Measurements from ENCODE around the gene GLIPR1L1. TPM values are rescaled to one million over a fixed set of nuclear protein-coding genes. Genes with fewer than 3 reads are reported as not detected.

GLIPR1L1 gene
- total RNA-seq, 1 donor from 2014 or later = not detected

GRCh38 chr12:75350413-75350812 lies 15.9 kb downstream of the GLIPR1L1 start:
- no peak for DNase-seq

DNA sequence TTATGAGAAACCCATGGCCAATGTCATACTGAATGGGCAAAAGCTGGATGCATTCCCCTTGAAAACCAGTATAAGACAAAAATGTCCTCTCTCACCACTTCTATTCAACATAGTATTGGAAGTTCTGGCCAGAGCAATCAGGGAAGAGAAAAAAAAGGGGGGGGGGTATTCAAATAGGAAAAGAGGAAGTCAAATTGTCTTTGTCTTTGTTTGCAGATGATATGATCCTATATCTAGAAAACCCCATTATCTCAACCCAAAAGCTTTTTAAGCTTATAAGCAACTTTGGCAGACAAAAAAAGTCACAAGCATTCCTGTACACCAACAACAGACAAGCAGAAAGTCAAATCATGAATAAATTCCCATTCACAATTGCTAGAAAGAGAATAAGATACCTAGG lies 19.5 kb downstream of the GLIPR1L1 start:
- DNase-seq = no peak

DNA sequence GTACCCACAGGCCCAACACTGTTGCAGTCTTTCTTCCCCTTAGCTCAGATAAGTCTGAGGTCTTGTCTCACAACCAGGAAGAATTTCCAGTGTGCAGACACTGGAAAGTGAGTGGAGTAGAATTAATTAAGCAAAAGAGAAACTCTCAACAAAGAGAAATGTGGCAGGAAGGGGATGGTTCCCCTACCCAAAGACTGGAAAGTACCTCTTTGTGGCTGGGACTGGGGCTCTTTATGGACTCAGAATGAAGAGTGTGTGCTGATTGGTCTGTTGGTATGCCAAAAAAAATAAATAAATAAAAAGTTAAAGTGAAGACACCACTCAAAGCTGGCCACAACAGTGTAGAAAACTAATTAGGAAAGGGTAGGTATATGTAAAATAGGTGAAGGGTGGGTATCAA lies 26.4 kb downstream of the GLIPR1L1 start:
- no peak for DNase-seq

DNA sequence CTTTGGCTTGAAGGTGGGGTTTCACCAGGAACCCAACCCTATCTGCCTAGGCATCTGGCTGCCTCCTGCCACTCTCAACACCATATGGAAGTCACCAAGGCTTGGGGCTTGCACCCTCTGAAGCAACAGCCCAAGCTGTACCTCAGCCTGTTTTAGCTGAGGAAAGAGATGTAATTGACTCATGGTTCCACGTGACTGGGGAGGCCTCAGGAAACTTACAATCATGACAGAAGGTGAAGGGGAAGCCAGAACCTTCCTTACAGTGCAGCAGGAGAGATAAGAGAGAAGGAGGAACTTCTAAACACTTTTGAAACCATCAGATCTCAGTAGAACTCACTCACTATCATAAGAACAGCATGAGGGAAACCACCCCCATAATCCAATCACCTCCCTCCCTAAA lies 26.9 kb downstream of the GLIPR1L1 start:
- no peak for DNase-seq

GRCh38 chr12:75364919-75365318 lies 30.4 kb downstream of the GLIPR1L1 start:
- DNase-seq = no peak

- no peak for DNase-seq
These were observed 32.2 kb downstream of the GLIPR1L1 start for GRCh38 chr12:75366629-75367028.

GRCh38 chr12:75374971-75375370 lies 40.5 kb downstream of the GLIPR1L1 start:
- no peak for DNase-seq

- no peak for DNase-seq
These were observed 43.9 kb downstream of the GLIPR1L1 start for GRCh38 chr12:75378354-75378753.

DNA sequence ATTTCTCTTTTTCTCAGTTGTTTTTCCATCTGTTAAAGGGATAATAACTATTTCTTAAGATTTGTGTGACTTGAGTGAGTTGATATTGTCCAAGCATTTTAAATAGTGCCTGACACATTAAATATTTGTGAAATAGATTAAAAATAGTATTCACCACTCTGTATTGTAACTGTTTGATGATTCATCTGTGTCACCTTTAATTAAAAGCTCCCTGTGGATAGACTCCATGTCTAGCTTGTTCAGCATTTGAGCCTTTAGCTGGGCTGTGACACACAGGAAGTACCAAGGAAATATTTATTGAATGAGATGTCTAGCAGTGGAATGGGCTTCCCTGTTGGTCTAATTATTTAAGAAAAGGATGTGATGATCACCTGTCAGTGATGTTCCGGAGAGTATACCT lies 54.6 kb downstream of the GLIPR1L1 start:
- DNase-seq = no peak

DNA sequence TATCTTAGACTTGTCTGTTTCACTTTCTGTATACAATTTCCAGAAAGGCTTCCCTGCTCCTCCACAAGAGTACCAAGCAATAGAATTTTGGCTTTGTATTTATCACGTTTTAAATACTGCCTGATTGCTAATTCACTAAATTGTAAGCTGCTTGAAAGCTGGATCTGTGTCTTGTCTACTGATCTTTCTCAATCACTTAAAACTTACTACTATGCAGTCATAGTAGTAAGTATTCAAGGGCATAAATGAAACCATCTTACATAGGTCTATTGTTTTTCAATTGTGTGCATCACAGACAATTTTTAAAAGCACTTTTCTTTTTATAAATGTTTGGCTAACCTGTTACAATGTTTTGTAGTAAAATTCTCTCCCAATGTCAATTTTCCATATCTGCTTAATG lies 55.2 kb downstream of the GLIPR1L1 start:
- DNase-seq = no peak

- DNase-seq = no peak
These were observed 55.9 kb downstream of the GLIPR1L1 start for GRCh38 chr12:75390156-75390898.

GRCh38 chr12:75390899-75391538 lies 56.5 kb downstream of the GLIPR1L1 start, which contains the start of gene GLIPR1L2:
Gene GLIPR1L2 (plus strand): TSS chr12:75391089. CDS start chr12:75391117, 28 bp downstream.
- DNase-seq = peak; percentile 96

GRCh38 chr12:75404231-75404630 lies 69.8 kb downstream of the GLIPR1L1 start:
- DNase-seq = no peak

DNA sequence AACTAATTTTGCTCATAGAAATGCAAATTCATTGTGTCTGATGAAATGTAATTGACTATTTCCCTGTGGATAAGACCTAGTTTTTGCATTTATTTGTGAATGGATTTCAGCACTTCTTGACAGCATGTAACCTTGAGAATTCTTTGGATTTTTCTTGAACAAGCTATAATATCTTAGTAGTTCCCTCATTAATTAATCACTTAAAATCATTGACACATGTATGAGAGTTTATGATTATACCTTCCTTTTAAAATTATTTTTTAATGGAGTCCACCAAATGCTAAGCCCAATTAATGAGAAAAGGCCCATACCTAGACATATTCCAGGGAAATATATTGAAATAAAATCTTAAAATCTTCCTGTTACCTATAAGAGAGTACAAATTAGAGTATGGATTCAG lies 73.2 kb downstream of the GLIPR1L1 start:
- no peak for DNase-seq

DNA sequence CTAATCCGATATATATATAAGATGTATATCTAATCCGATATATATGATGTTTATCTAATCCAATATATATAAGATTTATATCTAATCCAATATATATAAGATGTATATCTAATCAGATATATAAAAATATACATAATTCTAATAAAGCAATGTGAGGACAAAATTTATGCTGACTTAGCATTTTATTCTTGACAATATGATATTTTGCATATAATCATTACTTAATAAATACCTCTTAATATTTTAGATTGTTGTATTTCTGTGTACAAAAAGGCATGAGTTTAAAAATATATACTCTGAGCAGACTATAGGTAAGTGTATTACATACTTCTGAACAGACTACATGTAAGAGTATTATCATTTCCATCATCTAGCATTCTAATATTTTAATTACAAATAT lies 75.4 kb downstream of the GLIPR1L1 start:
- no peak for DNase-seq

GRCh38 chr12:75414671-75415070 lies 80.2 kb downstream of the GLIPR1L1 start:
- no peak for DNase-seq

DNA sequence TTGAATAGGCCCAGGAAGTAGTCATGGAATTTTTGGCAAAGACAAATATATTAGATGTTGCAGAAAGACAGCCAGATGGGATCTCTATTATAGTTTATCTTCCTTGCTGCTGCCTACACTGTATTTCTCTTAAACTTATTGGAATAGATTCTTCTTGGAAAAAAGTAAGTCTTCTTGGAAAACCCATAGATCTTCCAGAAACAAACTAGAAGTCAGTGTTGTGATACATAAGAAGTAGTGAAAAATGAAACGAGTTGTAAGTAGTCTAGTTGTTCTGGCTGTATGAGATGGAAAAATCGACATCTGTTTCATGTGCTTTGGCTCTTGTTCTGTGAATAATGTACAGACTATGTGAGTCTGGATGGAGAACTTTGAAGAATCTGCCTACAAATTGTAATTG lies 85.4 kb downstream of the GLIPR1L1 start:
- DNase-seq = no peak

Other genes with a start within 250 kb of the GLIPR1L1 start
- 21.1 TPM for gene KCNC2, start 124.8 kb upstream of the GLIPR1L1 start, total RNA-seq
- gene CAPS2, start 4.3 kb upstream of the GLIPR1L1 start, total RNA-seq = 10.0 TPM
- gene GLIPR1L2, start 56.4 kb downstream of the GLIPR1L1 start, total RNA-seq = 2.3 TPM
- 2.8 TPM for gene GLIPR1, start 146.1 kb downstream of the GLIPR1L1 start, total RNA-seq
- gene KRR1, start 176.9 kb downstream of the GLIPR1L1 start, total RNA-seq = 44.9 TPM